Stimulated activated CD4-positive, alpha-beta T cell treated with anti-CD3 and anti-CD28 coated beads, TNF-alpha, amount 100 ng/mL, for 48 hours (primary cell): ENCODE data around the gene TRAPPC12.
"Not testable (repeated sequence)": the region's sequence is repeated elsewhere in the genome, so short reads cannot be mapped to it uniquely, and the experiment has no call there.

Experiments
- DNase-seq, 3 donors: peaks; one replicate each; pipeline ENCODE4 v3.0.0-alpha.2; 2020; ENCODE audit warnings: low read depth in 3 of 3

Gene TRAPPC12

DNA sequence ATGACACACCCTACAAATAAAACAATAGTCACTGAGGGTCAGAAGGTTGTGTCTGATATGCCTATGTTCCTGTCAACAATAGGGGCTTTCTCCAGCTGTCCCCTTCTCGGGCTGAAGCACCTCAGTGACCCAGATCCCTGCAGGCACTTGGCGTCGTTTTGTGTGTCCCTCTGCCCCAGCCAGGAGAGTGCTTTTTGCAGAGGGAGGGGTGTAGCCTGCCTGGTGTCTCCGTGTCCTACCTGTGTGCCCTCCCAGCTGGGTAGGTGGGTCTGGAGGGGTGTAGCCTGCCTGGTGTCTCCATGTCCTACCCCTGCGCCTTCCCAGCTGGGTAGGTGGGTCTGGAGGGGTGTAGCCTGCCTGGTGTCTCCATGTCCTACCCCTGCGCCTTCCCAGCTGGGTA, 74.5 kb downstream of the TRAPPC12 start:
- DNase-seq: not testable (repeated sequence)

- DNase-seq: no peak
Observed at GRCh38 chr2:3454802-3455201, 75.3 kb downstream of the TRAPPC12 start.

- DNase-seq: no peak
Observed at GRCh38 chr2:3456125-3456524, 76.6 kb downstream of the TRAPPC12 start.

- DNase-seq: no peak
Observed at GRCh38 chr2:3457524-3458395, 78.3 kb downstream of the TRAPPC12 start.

GRCh38 chr2:3458396-3459184, 79.1 kb downstream of the TRAPPC12 start:
- DNase-seq: no peak

- no peak for DNase-seq
Observed at GRCh38 chr2:3459185-3460015, 79.9 kb downstream of the TRAPPC12 start.

DNA sequence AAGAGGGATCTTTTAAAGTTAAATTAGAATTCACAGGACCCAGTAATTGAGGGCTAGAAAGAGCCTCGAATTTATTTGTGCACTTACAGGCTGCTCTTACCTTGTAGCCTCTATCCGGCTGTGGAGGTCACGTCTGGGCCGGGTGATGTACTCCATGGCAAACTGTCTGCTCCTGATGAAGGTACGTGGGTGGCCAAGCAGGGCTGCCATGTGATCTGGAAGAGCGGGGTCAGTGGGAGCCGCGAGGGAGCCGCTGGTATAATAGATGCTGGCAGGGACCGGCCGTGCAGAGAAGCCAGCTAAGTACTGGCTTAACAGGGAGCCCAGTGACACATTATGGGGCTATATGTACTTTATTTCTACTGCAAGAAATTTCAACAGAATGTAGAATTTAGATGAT, 80.7 kb downstream of the TRAPPC12 start:
- DNase-seq: no peak

- DNase-seq: no peak
Observed at GRCh38 chr2:3460831-3461800, 81.6 kb downstream of the TRAPPC12 start.

DNA sequence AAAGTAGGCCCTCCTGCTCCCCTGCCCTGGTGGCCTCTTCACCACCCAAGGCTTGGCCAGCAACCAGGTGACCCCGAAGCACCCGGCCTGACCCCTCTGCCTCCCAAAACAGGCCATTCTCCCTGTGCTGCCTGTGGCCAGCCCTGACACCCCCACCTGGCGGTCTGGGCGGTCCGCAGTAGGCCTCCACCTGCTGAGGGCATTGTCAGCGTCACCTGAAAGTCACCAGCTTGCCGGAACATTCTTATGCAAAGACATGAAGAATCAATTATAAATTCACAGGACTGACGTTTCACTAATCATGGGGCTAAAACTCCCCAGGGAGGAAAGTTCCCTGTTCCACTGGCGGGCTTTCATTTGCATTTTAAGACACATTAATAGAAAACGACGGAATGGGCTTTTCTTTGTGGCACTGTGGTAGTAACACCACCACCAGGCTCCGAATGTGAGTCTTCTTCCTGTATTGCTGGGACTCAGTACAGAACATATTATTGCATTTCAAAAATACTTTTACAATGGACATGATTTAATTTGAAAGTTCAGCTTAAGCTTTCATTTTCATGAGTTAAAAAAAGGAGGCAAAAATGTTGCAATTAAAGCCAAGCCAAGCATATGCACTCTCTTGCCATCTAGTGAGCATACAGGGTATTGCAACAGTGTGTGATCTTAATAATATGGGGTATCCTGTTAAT, 82.5 kb downstream of the TRAPPC12 start:
- peak in 1 of 3 donors; percentile 6 for DNase-seq

DNA sequence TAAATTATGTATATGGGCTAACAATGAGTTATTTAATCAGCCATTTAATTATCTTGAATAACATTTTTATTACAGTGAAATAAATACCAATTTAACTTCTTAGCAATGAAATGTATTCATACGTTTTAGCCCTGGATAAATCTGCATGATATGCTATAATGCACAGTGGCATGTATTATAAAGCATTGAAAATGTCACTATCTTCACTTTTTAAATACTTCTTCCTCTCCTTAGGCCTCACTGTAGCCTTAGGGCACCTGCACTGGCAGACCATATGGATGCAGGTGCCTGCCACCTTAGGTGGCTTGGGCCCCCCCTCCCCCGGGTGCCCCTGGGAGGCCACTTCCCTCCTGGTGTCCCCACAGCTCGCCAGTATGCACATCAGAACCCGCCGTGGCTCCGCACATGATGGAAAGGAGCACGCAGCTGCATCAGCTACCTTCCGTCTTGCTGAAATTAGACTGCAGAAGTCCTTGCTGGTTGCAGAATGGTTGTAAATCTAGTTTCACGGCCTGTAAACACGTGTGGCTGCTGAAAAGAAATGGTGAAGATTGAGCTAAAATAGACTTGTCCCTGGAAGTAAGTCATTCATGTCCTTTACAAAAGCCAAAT, 83.1 kb downstream of the TRAPPC12 start:
- no peak for DNase-seq

DNA sequence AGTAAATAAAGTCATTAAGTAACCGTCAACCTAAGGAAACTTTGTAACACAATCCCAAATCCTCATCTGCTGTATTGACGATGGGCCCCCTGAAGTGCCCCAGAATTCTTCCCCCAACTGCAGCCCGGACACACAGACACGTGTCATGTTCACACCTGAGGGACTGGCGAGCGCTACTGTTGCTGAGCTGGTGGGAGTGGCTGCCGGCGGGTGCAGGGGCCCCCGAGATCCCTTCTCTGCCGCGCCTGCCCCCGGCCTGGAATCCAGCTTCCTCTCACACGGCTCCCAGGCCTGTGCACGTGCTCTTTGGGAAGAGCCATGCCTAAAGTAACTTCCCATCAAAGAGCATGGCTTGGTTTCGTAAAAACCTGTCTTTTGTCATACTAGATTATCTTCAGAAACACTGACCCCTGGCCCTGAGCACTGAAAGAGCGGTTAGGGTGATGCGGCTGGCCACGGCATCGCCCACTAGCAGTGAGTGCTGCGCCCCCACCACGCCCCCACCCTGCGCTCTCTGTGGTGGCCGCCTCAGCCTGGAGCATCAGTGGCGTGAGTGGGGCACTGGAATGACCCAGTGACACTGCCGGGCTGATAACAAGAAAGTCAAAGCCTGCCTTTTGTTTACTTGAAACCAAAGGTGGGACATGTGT, 83.8 kb downstream of the TRAPPC12 start:
- DNase-seq: no peak

DNA sequence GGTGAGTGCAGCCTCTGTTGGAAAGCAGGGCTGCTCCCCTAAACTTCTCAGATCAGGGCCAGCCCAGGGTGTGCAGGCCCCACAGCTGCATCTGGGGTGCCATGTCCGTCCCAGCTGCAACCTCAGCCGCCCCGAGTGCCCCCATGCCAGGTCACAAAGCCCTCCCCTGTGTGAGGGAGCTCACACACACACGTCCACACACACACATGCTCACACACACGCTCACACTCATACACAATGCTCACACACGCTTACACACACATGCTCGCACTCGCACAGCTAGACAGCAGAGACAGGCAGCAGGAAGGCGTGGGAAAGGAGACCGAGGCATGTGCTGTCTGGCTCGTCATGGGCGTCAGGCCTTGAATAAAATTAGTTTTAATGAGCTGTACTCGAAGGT, 84.5 kb downstream of the TRAPPC12 start:
- DNase-seq: no peak

- DNase-seq: no peak
Observed at GRCh38 chr2:3464401-3465005, 85.0 kb downstream of the TRAPPC12 start.

DNA sequence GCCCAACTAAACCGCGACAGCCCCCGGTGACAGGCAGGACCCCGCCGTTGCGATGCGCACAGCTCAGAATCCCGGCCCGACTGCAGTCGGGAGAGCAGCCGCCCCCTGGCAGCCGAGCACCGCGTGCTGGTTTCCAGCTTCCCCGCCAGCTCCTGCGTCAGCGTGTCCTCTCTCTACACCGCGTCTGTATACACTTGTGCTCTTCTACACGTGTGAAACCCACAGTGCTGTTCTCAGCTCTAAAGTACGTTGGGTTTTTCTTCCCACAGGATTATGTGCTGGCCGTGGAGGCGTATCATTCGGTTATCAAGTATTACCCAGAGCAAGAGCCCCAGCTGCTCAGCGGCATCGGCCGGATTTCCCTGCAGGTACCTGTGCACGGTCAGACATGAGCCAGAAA, 85.8 kb downstream of the TRAPPC12 start:
- no peak for DNase-seq

DNA sequence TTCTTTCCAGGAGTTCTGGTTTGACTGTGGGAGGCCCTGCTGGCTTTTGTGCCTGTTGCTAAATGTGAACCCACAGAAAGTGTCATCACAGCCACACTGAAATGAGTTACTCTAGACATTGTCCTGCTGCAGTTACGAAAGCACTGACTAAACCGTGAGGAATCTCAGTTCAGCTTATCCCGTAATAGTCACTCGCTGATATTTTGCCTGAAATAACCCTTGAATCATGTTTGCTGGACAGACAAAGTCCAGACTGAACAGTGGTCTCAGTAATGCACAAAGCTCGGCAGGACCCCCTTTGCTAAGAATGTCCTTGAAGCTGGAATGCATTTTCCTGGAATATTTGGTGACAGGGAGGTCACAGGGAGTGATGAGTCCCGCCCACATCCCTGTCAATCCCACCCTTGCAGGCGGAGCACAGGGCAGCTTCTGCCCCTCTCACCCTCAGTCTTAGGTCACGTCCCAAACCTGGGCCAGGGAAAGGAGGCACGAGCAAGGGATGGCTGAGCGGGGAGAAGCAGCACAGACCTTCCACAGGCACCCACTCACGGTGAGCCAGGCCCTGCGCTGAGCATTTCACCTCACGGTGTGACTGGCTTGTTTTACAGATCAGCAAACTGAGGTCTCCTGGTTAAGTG, 86.5 kb downstream of the TRAPPC12 start:
- DNase-seq: no peak

GRCh38 chr2:3466482-3466863, 87.0 kb downstream of the TRAPPC12 start:
- DNase-seq: no peak

GRCh38 chr2:3466966-3467365, 87.5 kb downstream of the TRAPPC12 start:
- no peak for DNase-seq

DNA sequence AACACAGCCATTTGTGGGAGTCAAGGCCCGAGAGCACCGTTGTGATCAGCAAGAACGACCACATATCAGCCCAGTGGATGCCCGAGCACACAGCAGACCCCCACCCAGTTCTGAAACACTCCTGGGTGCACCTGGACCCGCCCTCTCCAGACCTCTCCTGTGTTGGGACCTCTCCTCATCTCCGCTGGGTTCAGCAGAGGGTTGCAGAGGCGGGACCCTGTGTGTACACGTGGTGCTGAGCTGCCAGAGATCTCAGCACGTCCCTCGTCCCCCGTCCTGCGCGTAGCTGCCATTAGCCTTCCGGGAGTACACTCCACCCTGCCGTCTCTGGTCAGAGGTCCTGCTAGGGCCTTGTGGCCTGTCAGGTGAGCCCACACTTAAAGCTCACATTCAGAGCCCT, 88.2 kb downstream of the TRAPPC12 start:
- no peak for DNase-seq
